Measurements from ENCODE around the gene CGREF1.
A peak's percentile ranks its signal among the peaks of the same experiment; 100 is the strongest.

DNA sequence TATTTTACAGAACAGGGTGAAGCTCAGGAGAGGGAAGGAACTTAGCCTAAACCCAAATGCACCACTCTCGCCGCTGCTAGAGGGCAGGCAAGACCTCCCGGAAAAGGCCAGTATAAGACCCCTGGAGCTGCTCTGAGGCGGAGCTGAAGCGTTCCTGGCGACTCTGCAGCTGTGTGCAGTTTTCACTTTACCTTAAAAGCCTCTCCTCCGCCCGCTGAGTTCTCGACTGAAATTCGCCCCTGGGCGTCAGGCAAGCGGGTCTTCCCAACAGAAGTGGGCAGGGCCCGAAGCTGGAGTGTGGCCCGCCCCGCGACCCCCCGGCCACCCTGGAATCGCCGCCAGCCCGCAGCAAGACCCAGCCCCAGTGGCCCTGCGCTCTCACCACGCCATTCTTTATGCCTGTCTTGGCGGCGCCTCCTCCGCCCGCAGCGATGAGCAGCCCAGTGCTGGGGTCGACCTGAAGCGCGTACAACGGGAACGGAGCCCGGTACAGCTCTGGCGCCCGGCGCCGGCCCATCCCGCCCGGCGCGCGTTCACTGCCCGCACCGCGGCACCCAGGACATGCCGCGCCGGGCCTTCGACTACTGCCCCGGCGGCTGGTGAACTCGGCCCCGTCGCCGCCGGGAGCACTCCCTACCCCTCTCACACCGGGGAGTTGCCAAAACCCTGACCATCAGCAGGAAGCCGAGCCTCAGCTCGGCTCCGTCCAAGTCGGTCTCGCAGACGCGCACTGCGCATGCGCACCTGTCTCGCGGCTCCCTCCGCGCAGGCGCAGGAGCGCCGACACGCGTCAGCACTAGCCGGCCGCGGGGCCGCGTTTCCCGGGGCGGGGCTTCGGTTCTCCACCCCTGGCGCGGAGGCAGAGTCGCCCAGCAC, 15.2 kb upstream of the CGREF1 start, which contains the start of gene PREB:
- TF ChIP-seq POLR2AphosphoS5 (IDR thresholded peaks at IDR 0.05; ENCODE audit: low read depth, low read length) (peak; percentile 66), POLR2A (IDR thresholded peaks at IDR 0.05; ENCODE audit: low read depth, low read length) (peak; percentile 76; the same call in 1 of the 2 replicates), PAX5 (IDR thresholded peaks at IDR 0.05; ENCODE audit: insufficient read depth, low read length, severe bottlenecking) (no peak), TAF1 (IDR thresholded peaks at IDR 0.05; ENCODE audit: low read depth, low read length) (no peak)

All from GM12891 (cell line).